Measurements from ENCODE around the gene UNC5A. TPM values are rescaled to one million over a fixed set of nuclear protein-coding genes. Genes with fewer than 3 reads are reported as not detected.

UNC5A gene
- total RNA-seq, 3 donors from 2014 or later (not counting 1 experiment from before 2014, with no cell fraction given): not detected

DNA sequence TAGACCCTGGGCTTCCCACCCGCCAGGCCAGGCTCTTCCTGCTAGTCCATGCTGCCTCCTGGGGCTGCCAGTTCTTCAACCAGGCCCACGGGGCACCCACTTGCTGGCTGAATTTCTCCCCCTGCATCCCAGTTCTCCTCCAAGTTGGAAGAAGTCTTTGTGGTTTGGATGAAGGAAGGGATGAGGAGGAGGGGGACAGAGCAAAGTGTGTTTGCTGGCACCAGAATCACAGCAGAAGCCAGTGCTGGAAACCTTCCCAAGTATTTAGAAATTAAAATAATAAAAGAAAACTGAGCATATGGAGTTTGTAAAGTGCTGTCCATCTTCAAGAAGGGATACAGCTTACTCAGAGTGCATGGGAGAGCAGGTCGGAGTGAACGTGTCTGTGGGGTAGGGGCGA is 19.4 kb upstream of the UNC5A start:
- H3K27ac Mint-ChIP-seq: no peak overlapping the region
- Histone ChIP-seq H3K36me3 (ENCODE audit: control insufficient read depth, insufficient read depth, low read length) (no peaks in the 10 kb centered on the region), H3K9me3 (ENCODE audit: control insufficient read depth, insufficient read depth, low read length) (no peaks in the 10 kb centered on the region), H3K27ac (ENCODE audit: low read length) (no peak overlapping the region), H3K4me3 (ENCODE audit: low read length) (no peak overlapping the region), H3K4me1 (ENCODE audit: control insufficient read depth, insufficient read depth, low read length) (no peaks in the 10 kb centered on the region), H3K27me3 (ENCODE audit: control insufficient read depth, insufficient read depth, low read length) (no peaks in the 10 kb centered on the region)
- no peaks in the 10 kb centered on the region for H3K9me3 Mint-ChIP-seq
- no peaks in the 10 kb centered on the region for H3K4me1 Mint-ChIP-seq
- DNase-seq: no peak
- H3K4me3 Mint-ChIP-seq: no peak overlapping the region
- TF ChIP-seq, protein P1, sequence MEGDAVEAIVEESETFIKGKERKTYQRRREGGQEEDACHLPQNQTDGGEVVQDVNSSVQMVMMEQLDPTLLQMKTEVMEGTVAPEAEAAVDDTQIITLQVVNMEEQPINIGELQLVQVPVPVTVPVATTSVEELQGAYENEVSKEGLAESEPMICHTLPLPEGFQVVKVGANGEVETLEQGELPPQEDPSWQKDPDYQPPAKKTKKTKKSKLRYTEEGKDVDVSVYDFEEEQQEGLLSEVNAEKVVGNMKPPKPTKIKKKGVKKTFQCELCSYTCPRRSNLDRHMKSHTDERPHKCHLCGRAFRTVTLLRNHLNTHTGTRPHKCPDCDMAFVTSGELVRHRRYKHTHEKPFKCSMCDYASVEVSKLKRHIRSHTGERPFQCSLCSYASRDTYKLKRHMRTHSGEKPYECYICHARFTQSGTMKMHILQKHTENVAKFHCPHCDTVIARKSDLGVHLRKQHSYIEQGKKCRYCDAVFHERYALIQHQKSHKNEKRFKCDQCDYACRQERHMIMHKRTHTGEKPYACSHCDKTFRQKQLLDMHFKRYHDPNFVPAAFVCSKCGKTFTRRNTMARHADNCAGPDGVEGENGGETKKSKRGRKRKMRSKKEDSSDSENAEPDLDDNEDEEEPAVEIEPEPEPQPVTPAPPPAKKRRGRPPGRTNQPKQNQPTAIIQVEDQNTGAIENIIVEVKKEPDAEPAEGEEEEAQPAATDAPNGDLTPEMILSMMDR (IDR thresholded peaks at IDR 0.05): no peak
- H3K27me3 Mint-ChIP-seq (ENCODE audit: low read depth in 2 of 2): peaks cover 29 to 40% of the 10 kb centered on the region in 2 donors
- no peak for ATAC-seq
- intact Hi-C loops (cut with micrococcal nuclease): no loop called here
- no peaks in the 10 kb centered on the region for H3K36me3 Mint-ChIP-seq
- 76% methylated on average over 5 of the region's 5 CpGs for WGBS (ENCODE audit: insufficient coverage)

DNA sequence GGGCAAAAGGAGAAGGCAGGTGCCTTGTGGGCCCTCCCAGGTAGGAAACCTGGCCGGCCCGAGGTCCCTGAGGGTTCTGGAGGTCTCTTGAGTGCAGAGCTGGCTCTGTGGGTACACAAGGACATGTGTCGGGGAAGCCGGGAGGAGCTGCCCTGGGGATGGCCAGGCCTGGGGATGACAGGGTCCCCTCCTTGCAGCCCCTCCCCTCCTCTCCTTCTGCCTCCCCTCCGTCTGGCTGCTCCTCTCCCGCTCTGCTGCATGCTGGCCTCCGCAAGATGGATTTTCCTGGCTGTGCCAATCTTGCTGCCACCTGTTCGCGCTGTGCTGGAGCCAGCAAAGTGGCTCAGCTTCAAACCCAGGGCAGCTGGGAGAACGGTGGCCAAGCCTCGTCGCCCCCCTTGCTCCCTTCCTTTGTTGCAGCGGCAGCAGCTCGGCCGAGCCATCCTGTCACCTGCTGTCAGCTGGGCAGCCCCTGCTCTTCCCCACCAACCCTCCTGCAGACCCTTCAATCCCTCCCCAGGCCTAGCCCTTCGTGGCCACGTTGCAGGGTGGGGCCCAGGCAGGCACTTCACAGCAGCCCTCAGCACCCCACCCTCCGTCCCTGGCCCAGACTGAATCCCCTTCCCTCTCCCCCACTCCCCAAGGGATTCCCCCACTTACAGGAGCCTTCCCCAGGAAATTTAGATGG is 17.6 kb upstream of the UNC5A start:
- 71% methylated on average over 18 of the region's 18 CpGs for WGBS (ENCODE audit: insufficient coverage)
- Histone ChIP-seq H3K4me1 (ENCODE audit: control insufficient read depth, insufficient read depth, low read length) (no peaks in the 10 kb centered on the region), H3K9me3 (ENCODE audit: control insufficient read depth, insufficient read depth, low read length) (no peaks in the 10 kb centered on the region), H3K27me3 (ENCODE audit: control insufficient read depth, insufficient read depth, low read length) (no peaks in the 10 kb centered on the region), H3K27ac (ENCODE audit: low read length) (no peak overlapping the region), H3K36me3 (ENCODE audit: control insufficient read depth, insufficient read depth, low read length) (no peaks in the 10 kb centered on the region), H3K4me3 (ENCODE audit: low read length) (no peak overlapping the region)
- ATAC-seq (no peak), DNase-seq (no peak)
- TF ChIP-seq, protein P1 (IDR thresholded peaks at IDR 0.05): no peak
- H3K9me3 Mint-ChIP-seq: no peaks in the 10 kb centered on the region
- H3K4me3 Mint-ChIP-seq: no peak overlapping the region
- H3K36me3 Mint-ChIP-seq: no peaks in the 10 kb centered on the region
- peaks cover 0 to 5% of the 10 kb centered on the region in 2 donors for H3K4me1 Mint-ChIP-seq
- H3K27ac Mint-ChIP-seq: no peak overlapping the region
- intact Hi-C loops (cut with micrococcal nuclease): no loop called here
- H3K27me3 Mint-ChIP-seq (ENCODE audit: low read depth in 2 of 2): peaks cover 37 to 54% of the 10 kb centered on the region in 2 donors

DNA sequence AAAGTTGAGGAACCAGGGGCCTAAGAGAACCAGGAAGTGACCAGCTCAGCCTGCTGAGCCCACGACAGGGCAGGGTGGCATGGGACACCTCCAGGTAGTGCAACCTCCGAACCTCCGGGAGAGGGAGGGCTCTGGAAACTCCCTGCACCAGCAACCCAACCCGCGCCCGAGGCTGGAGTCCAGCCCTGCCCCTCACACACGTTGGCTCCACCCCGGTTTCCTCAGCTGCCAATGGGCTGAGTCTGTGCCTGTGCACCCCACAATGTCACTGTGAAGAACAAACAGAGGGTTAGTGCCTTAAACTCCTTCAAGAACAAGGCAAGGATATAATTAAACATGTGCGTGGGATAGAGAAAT is 17.0 kb upstream of the UNC5A start:
- Histone ChIP-seq H3K36me3 (ENCODE audit: control insufficient read depth, insufficient read depth, low read length) (no peaks in the 10 kb centered on the region), H3K27ac (ENCODE audit: low read length) (no peak overlapping the region), H3K27me3 (ENCODE audit: control insufficient read depth, insufficient read depth, low read length) (no peaks in the 10 kb centered on the region), H3K4me3 (ENCODE audit: low read length) (no peak overlapping the region), H3K9me3 (ENCODE audit: control insufficient read depth, insufficient read depth, low read length) (no peaks in the 10 kb centered on the region), H3K4me1 (ENCODE audit: control insufficient read depth, insufficient read depth, low read length) (no peaks in the 10 kb centered on the region)
- Mint-ChIP-seq H3K4me1 (peaks cover 0 to 5% of the 10 kb centered on the region in 2 donors), H3K36me3 (no peaks in the 10 kb centered on the region), H3K4me3 (no peak overlapping the region), H3K9me3 (no peaks in the 10 kb centered on the region), H3K27ac (no peak overlapping the region), H3K27me3 (ENCODE audit: low read depth in 2 of 2) (peaks cover 33 to 49% of the 10 kb centered on the region in 2 donors)
- 37% methylated on average over 9 of the region's 9 CpGs for WGBS (ENCODE audit: insufficient coverage)
- TF ChIP-seq, protein P1 (IDR thresholded peaks at IDR 0.05): no peak
- no peak for ATAC-seq
- no peak for DNase-seq
- intact Hi-C loops (cut with micrococcal nuclease): no loop called here

DNA sequence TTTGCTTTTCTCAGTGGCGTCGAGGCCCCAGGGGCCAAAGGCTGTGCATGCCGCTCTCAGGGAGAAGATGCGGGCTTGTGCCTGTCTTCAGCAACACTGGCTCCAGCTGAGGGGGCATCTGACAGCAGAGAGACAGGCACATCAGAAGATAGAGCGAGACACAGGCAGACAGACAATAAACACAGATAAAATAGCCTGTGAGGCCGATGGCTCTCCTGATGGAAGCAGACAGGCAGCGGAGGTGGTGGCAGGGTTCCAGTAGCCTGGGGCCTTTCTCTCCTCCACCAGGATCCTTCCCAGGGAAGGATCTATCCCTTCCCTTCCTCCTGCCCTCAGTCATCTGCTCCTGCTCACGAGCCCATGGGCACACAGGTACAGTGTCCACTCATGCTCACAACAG is 16.6 kb upstream of the UNC5A start:
- intact Hi-C loops (cut with micrococcal nuclease): no loop called here
- Histone ChIP-seq H3K27ac (ENCODE audit: low read length) (no peak overlapping the region), H3K9me3 (ENCODE audit: control insufficient read depth, insufficient read depth, low read length) (no peaks in the 10 kb centered on the region), H3K4me1 (ENCODE audit: control insufficient read depth, insufficient read depth, low read length) (no peaks in the 10 kb centered on the region), H3K27me3 (ENCODE audit: control insufficient read depth, insufficient read depth, low read length) (no peaks in the 10 kb centered on the region), H3K4me3 (ENCODE audit: low read length) (no peak overlapping the region), H3K36me3 (ENCODE audit: control insufficient read depth, insufficient read depth, low read length) (no peaks in the 10 kb centered on the region)
- H3K36me3 Mint-ChIP-seq: no peaks in the 10 kb centered on the region
- ATAC-seq (no peak), DNase-seq (no peak)
- peaks cover 0 to 5% of the 10 kb centered on the region in 2 donors for H3K4me1 Mint-ChIP-seq
- H3K27ac Mint-ChIP-seq: no peak overlapping the region
- peaks cover 33 to 47% of the 10 kb centered on the region in 2 donors for H3K27me3 Mint-ChIP-seq (ENCODE audit: low read depth in 2 of 2)
- WGBS (ENCODE audit: insufficient coverage): 76% methylated on average over 7 of the region's 8 CpGs
- no peak overlapping the region for H3K4me3 Mint-ChIP-seq
- no peaks in the 10 kb centered on the region for H3K9me3 Mint-ChIP-seq
- TF ChIP-seq, protein P1 (IDR thresholded peaks at IDR 0.05): no peak

All from natural killer cell (primary cell).